Tibial nerve (tissue), 4 donors: ENCODE results near the gene NCOA3.

Source experiments
- CTCF ChIP-seq, 5 experiments: fragments of 200-600 bp in 3 of 5; fragments of 450-650 bp in 2 of 5; sonication (generic) in 3 of 5; IDR thresholded peaks; one replicate each; pipeline ENCODE4 v1.5.1; 2016 to 2019; ENCODE audit warnings: antibody characterized with exemption in 5 of 5, mild to moderate bottlenecking in 3 of 5, moderate library complexity in 2 of 5
- EP300 ChIP-seq, 2 donors: sonication (generic); formaldehyde crosslinking; IDR thresholded peaks; one replicate each; pipeline ENCODE4 v1.6.1; 2017; ENCODE audit warnings: antibody characterized with exemption in 2 of 2, mild to moderate bottlenecking in 1 of 2
- POLR2A ChIP-seq, 2 donors: fragments of 450-650 bp; IDR thresholded peaks; one replicate each; pipeline ENCODE4 v1.6.1; 2017; ENCODE audit warnings: antibody characterized with exemption in 2 of 2, mild to moderate bottlenecking in 2 of 2, moderate library complexity in 2 of 2

GRCh38 chr20:47680804-47681529, 179.3 kb downstream of the NCOA3 start:
- TF ChIP-seq CTCF (IDR thresholded peaks at IDR 0.05) (no peak), POLR2A (IDR thresholded peaks at IDR 0.05) (no peak), EP300 (IDR thresholded peaks at IDR 0.05) (no peak)
